Loucy (cell line): Measurements from ENCODE around the gene CHMP5.

Experiments used
- EZH2phosphoT487 ChIP-seq: fragments of 200-600 bp; IDR thresholded peaks from 2 replicates; pipeline ENCODE4 v1.6.1; 2018; ENCODE audit warnings: antibody characterized with exemption, mild to moderate bottlenecking, moderate library complexity, borderline replicate concordance
- TF ChIP-seq, protein P1 (sequence below): fragments of 200-600 bp; sonication (generic); conservative IDR thresholded peaks from 2 replicates; pipeline ENCODE4 v1.5.1; 2014; ENCODE audit warnings: mild to moderate bottlenecking, antibody characterized with exemption, low read length

DNA sequence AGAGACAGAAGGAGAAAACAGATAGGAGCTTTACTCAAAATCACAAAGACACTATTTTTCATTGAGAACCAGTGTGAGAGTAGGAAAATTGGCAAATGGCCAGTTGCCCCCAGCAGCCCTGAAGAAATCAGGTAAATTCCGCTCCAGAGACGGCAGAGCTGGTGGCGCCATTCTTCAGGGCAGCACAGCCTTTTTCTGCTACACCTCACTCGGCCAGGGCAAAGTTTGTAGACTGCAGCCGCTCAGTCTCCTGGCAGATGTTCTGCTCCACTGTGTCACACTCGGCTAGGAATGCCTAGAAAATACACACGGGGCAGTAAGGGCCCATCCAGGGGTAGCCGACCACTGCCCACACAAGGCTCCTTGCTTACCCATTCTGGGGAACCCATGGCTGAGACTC, 9.8 kb upstream of the CHMP5 start:
- TF ChIP-seq, protein P1, sequence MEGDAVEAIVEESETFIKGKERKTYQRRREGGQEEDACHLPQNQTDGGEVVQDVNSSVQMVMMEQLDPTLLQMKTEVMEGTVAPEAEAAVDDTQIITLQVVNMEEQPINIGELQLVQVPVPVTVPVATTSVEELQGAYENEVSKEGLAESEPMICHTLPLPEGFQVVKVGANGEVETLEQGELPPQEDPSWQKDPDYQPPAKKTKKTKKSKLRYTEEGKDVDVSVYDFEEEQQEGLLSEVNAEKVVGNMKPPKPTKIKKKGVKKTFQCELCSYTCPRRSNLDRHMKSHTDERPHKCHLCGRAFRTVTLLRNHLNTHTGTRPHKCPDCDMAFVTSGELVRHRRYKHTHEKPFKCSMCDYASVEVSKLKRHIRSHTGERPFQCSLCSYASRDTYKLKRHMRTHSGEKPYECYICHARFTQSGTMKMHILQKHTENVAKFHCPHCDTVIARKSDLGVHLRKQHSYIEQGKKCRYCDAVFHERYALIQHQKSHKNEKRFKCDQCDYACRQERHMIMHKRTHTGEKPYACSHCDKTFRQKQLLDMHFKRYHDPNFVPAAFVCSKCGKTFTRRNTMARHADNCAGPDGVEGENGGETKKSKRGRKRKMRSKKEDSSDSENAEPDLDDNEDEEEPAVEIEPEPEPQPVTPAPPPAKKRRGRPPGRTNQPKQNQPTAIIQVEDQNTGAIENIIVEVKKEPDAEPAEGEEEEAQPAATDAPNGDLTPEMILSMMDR: no peak
- TF ChIP-seq EZH2phosphoT487: no peak
